NCI-H2107 (cell line): ENCODE measurements around the gene RNF13.

Experiments
- DNase-seq: peaks from one replicate; lab custom pipeline; 2025; lab: John Stamatoyannopoulos, UW

Gene RNF13, protein sequence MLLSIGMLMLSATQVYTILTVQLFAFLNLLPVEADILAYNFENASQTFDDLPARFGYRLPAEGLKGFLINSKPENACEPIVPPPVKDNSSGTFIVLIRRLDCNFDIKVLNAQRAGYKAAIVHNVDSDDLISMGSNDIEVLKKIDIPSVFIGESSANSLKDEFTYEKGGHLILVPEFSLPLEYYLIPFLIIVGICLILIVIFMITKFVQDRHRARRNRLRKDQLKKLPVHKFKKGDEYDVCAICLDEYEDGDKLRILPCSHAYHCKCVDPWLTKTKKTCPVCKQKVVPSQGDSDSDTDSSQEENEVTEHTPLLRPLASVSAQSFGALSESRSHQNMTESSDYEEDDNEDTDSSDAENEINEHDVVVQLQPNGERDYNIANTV

DNA sequence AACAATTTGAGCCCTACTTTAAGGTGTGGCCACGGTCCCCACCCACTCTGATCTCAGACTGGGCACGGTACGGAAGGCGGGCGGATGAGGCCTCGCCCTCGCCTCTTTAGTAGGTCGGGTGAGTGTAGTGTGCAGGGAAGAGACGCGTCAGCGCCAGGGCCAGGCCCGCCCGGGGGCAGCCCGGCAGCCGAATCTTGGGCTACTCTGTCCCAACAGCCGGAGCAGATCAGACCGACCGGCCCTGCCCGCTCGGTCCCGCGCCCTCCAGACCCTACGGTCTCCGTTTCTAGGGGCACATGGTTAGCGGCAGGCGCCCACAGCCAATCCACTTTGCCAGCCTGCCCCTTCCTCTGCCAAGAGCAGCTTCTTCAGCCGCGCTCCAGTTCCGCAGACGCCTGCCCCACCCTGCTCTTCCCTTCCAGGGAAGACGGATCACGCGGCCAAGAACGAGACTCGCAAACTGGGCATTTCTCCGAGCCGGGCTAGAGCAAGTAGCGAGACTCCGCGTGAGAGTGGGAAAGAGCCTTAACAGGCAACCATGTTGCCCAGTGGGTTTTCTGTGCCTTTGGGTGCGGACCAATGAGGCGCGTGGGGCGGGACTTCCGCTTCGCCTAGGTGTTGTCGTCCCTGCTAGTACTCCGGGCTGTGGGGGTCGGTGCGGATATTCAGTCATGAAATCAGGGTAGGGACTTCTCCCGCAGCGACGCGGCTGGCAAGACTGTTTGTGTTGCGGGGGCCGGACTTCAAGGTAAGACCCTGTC is at the start of gene RNF13:
Gene RNF13, plus strand, starts transcription at position 610 of the 761 bp plus-strand sequence. CDS start 32,812 bp downstream, outside the sequence.
- DNase-seq = peak; percentile 93

DNA sequence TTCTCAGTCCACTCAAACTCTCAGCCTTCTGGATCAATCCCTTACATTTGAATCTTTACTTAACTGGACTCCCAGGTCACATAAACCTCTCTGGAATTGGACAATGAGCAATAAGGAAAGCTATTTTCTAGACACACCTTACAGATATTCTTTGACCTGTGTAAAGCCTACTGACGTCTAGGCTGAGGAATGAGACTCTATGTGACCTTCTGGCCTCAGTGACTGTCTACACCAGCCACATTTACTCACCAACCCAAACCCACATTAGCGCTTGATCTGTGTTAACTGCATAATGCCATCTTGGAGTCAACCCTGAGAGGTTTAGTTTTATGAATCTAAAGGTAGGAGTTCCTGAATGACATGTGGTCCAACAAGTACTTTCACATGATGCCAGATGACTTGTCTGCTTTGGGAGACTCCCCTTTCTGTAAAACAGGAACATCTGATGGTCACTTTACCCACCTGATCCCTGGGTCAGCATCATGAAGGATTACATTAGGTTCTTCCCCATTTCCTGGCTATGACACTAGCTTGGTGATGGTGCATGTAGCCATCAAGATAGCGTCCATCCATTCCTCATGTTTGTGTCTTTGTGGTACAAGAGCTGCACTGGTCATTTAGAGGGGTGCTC is 49.3 kb upstream of the RNF13 start:
- DNase-seq = no peak

DNA sequence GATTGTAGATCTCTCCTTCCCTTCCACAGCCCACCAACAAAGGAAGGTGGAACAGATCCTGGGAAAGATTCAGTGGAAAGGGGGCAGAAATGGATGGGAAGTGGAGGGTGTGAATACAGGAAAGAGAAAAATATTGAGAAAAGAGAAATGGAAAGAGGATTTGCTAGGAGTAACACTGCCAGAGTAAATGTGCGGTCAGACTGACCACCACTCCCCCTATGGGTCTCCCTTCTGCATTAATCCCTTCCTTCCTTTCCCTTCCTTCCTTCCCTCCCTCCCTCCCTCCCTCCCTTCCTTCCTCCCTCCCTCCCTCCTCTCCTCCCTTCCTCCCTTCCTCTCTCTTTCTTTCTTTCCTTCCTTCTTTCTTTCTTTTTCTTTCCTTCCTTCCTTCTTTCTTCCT is 48.7 kb upstream of the RNF13 start:
- no peak for DNase-seq

DNA sequence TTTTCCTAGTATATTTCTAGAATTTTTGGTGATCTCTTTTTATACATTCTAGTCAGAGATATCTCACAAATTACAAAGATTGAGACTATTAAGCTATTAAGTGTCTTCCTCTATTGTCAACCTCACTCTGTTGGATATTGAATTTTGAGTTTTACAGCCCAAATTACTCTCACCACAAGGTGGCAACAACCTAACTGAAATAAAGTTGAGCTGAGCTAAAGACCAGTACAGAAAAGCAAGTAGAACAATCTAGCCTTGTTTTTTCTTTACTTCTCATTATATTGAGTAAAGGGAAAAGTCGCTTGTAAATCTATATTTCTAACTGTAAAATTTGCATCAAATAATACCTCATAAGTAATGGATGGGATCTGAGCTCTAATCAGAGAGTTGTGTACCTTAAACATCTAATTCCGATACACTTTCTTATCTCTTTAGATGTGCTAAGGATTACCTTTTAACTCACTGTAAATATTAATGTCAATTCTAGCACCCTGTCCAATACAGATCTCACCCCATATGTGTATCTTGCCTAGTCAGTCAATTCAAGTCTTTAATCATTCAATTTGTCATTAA is 47.2 kb upstream of the RNF13 start:
- DNase-seq = no peak

DNA sequence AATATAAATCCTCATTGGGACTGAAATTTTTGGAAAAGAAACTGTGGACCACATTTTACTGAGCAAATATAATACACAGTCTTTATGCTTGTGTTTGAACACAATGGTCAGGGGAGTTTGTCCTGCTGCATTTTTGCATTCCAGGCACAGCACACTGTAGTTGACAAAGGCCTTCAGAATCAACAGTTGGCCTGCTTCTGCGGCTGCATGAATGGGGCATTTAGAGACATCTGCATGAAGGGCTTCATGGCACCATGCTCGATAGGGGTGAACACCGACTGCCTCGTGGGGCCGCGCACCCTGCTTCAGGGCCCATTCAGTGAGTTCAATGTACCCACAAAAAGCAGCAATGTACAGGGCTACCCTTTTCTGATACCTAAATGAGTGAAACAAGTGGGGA is 45.3 kb upstream of the RNF13 start:
- no peak for DNase-seq

DNA sequence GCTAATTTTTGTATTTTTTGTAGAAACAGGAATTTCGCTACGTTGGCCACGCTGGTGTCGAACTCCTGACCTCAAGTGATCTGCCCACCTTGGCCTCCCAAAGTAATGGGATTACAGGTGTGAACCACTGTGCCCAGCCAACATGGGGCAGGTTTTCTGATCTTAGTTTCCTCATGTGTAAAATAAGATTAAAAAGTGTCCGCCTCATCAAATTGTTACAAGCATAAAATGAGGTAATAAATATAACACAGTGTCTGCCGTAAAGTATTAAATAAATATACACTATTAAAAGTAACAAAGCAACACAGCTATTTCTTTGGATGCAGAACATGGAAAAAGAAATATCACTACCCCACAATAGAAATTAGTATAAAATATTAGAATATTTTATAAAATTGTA is 44.3 kb upstream of the RNF13 start:
- no peak for DNase-seq

DNA sequence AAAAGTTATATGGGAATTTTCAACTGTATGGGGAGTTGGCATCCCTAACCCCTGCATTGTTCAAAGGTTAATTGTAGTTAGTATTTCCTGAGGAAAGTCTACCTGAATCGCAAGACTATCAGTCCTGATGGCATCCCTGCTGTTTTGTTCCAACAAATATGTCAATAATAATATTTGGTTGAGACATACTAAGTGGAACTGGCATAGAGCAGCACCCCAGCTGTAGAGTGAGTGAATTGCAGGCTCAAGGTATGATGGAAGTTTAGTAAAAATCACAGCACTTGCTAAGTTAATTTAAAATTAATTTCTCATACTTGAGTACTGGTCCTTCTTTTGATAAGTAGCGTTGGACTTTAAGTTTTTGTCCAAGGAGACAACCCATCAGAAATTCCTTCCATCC is 42.8 kb upstream of the RNF13 start:
- no peak for DNase-seq

DNA sequence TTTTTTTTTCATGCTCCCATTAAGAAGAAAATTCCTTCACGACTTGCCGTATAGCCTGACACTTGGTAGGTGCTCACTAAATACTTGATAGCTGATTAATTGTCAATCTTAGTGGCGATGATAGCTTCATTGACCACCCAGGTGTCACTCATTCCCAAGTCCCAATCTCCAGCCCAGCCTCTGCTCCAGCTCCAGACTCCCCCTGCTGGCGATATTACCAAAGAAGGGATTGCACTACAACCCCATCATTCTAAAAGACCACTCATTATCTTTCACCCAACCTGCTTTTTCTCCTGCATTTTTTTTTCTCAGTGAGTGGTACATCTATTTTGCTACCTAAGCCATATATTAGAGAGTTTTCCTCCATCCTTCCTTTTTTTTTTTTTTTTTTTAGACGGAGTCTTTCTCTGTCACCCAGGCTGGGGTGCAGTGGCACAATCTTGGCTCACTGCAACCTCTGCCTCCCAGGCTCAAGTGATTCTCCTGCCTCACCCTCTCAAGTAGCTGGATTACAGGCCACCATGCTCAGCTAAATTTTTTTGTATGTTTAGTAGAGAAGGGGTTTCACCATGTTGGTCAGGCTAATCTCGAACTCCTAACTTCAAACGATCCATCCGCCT is 41.3 kb upstream of the RNF13 start:
- DNase-seq = no peak

DNA sequence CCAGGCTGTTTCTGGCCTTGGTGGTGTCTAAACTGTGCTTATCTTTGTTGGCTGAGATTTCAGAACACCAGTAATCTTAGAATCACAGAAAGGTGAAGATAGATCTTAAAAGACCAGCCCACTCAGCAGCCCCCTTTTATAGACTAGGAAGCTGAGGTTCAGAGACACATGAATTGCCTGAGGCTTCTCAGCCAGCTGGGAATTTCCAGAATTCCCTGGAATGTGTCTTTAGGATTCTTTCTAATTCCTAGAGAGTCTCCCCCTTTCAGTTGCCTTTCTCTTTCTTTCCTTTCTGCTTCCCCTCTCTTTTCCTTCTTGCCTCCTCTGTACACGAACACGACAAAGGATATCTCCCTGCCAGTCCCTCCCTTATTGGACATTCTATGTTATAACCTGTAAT is 40.2 kb upstream of the RNF13 start:
- no peak for DNase-seq

DNA sequence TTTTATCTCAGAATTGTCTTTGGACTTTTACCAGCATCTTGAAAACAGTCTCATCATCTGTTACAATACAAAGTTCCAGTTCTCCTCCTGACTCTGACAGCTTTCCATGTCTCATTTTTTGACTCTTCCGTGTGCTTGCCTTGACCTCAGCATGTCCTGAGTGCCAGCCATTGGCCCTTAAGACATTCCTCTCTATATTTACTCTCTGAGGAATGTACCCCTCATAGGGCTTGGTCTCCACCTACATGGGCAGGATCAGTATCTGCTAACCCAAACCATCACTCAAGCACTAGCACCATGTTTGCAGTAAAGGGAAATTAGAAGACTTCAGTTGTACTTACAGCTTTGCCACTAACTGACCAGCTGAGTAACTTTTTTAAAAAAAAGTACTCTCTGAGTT is 36.8 kb upstream of the RNF13 start:
- DNase-seq = no peak

DNA sequence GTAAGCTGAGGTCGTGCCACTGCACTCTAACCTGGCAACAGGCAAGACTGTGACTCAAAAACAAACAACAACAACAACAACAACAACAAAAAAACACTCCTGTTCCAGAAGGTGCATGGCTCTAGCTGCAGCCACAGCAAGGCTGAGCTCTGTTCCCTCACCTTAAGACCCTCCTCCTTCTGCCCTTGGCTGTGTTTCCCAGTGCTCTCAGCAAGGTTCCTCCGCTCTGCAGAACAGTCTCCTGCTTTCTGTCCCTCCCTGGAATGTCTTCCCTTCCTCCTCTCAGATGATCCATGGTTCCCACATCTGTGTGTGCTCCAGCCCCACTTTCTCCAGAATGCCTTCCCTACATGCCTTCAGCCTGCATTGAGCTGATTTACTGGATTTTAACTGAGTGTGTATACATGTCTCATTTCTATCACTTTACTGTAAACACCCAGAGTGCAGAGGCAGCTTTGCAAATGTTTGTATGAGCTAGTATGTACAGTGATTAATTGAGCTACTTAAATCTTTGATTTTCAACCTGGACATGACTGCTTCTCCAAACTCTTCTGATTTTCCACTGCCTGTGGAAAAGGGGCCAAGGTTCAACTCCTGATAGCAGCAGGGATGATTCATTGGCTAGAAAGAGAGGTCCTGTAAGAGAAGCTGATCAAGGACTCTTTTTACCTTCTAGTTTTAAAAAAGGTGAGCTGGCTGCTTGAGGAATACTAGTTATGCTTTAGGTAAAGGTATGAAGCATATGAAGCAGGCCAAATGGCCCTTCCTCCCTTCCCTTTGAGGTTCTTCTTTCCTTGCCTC is 35.4 kb upstream of the RNF13 start:
- no peak for DNase-seq

DNA sequence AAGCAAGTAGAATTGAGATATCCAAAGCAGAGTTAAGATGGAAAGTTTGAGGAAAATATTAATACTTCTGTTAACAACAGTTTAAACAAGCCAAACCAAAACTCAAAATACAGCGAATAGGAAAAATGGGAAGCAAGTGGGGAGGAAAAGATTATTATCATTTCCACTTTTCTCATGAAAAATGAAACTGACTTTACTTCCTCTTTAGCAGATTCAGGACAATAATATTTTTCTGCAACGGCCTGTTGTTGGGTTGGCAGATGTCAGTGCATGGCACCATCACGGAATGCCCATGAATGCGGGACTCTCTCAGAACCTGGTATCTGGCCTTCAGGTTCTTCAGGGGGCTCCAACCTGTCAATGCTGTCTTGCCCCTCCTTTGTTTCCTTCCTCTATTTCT is 31.8 kb upstream of the RNF13 start:
- DNase-seq = no peak

DNA sequence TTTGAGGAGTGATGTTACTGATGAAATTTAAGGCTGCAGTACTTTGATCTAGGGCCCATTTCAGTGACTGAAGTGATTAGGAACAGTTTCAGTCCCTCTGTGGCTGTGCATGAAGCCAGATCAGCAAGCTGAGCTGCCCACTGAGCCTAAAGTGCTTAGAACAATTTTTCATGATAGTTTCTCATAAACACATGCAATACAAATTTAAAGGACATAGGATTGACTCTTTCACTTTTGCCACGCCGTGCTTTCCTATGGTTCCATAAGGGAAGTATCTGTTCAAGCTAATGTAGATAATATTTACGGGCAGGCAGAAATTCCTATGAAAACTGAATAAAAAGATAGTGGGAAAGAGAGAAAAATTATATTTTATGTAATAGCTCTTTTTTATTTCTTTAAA is 31.3 kb upstream of the RNF13 start:
- no peak for DNase-seq

DNA sequence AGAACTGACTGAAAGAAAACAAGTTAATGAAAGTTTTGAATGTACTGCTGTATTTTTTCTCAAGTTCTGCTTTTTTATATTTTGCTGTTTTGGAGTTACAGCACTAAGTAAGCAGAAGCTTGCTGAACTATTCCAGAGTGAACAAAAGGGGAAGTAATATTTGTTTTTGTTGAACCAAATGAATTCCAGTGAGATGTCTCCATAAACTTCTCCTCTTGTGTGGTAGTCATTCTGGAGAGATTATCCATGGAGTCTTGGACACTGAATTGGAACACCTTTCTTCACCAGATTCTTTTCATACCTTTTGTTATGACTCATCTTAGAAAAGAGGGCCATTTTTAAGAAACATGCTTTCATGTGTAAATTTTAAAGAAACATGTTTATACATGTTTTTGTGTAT is 29.4 kb upstream of the RNF13 start:
- DNase-seq = no peak

DNA sequence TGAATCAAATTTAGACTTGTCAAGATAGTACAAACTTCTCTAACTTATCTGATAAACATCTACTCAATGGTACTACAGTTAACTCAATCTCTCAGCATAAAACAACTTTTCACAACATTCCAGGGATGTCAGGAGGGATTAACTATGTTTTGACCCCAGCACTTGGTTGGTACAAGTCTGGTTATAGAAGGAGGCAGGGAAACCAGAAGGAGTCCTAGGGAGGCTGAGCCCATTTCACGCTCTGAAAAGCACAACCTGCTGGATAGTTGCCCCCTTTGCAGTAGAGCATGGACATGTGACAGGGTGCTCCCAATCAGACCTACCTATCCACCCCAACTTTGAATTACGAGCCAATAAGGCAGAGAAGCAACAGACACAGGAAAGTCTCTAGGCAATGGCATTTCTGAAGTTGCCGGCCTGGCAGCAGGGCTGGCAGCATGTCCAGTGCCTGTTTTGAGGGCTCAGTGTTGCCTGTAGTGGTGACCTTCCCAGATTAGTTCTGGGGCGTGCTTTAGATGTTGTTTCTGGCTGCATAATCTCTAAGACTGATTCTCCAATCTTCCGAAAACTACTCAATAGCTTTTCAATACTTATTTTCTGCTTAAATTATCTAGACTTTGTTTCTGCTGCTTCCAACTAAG is 28.8 kb upstream of the RNF13 start:
- DNase-seq = no peak

DNA sequence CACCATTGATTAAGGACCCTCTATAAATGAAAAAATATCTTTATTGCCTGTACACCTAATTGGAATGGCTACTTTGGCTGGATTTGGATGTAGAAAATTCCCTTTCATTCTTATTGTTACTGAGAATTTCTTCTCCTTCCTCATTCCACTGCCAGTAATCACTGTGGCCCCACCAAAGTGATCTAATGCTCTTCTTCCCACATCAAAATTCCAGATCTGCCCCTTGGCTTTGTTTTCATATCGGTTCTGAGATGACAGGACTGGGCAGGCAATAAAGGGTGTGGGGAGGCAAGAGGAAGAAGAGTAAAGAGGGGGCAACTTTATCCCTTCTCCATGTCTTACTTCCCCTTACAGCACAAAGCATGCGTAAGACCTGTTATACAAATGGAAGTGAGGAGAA is 22.7 kb upstream of the RNF13 start:
- DNase-seq = no peak

DNA sequence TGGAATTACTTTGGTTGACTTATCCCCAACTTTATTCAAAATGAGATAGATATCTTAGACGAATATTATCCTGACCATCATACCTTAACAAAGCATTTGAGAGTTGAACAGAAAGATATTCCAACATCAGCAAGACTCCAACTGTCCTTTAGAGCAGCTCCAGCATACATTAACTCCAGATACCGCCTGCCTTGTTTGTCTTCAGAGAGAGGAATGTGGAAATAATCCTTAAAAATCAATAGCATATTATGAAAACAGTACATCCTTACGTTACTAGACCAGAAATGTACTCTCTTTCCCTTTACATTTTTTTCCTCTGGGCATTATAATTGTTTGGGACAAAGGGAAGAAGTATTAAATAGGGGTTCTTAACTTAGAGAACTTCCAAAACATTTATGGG is 22.3 kb upstream of the RNF13 start:
- DNase-seq = no peak

DNA sequence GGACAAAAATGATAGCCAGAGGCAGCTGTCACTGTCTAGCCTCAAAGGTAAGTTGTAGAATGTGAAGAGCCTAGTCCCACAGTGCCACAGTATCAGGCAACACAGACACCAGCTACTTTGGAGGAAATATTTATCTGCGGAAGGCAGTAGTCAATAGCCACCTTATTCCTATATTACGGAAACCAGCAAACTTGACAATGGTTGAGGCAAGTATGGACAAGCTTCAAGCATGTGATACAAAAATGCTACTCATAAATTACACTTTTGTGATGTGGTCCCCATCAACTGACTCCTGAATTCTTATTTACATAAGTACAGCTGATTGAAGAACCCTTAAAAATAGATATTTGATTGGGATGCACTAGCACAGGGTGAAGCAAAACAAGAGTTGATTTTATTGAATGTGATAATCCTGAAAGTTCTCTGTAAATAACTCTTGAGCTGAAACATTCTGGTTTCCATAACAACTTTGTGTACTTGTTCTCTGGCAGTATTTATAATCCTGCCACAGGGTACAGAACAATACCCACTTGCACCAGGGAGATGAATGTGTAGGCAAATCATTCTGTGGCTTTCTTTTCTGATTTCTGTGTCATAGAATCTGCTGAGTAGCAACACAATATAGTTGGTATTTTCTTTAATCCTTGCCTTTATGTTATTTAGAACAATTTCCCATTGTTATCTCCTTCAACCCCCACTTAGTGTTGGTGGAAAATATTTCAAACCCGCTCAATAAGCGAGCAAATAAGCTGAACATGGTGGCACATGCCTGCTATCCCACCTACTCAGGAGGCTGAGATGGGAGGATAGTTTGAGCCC is 20.4 kb upstream of the RNF13 start, which contains the start of gene ANKUB1:
Gene ANKUB1, minus strand, starts transcription at position 103 of the 819 bp plus-strand sequence. CDS start 188 bp downstream, outside the sequence.
- DNase-seq = no peak

DNA sequence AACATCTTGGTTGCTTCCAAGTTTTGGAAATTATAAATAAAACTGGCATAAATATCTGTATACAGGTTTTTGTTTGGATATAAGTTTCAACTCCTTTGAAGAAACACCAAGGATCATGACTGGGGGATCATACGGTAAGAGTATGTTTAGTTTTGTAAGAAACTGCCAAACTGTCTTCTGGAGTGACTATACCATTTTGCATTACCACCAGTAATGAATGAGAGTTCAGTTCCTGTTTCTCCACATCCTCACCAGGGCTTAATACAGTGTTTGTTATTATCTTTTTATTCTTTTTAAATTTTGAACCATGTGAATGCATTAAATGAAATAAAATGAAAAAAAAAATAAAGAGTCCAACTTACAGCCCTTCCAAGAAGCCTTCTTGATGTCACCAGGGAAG is 17.0 kb upstream of the RNF13 start:
- DNase-seq = no peak

DNA sequence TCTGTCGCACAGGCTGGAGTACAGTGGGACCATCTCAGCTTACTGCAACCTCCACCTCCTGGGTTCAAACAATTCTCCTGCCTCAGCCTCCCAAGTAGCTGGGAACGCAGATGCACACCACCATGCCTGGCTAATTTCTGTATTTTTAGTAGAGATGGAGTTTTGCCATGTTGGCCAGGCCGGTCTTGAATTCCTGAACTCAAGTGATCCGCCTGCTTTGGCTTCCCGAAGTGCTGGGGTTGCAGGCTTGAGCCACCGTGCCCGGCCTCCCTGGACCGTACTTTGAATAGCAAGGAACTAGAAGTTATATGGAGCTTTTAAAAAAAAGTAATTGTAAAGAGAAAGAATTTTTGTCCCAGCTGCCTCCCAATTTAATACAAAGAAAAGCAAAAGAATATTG is 12.3 kb upstream of the RNF13 start:
- DNase-seq = no peak
